GM19455 (cell line): ENCODE measurements around the gene C3orf33.

ENCODE experiments used
- ATAC-seq: cut with Tn5 transposase; IDR thresholded peaks from one replicate; pipeline ENCODE4 v1.9.1; 2021; ENCODE audit not compliant: unreplicated experiment

C3orf33 gene

GRCh38 chr3:155790272-155790925 lies 15.7 kb downstream of the C3orf33 start:
- ATAC-seq, result no peak

DNA sequence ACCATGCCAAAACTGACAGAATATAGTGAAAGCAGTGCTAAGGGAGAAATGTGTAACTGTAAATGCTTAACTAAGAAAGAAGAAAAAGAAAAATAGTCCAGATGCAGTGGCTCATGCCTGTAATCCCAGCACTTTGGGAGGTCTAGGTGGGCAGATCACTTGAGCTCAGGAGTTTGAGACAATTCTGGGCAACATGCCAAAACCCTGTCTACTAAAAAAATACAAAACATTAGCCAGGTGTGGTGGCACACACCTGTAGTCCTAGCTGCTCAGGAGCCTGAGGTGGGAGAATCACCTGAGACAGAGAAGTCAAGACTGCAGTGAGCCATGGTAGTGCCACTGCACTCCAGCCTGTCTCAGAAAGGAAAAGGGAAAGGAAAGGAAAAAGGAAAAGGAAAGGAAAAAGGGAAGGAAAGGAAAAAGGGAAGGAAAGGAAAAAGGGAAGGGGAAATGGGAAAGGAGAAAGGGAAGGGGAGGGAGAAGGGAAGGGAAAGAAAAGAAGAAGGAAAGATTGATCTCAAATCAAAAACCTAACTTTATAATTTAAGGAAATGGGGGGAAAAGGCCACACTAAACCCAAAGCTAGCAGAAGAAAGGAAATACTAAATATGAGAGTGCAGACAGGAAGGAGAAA lies 20.3 kb downstream of the C3orf33 start:
- no peak for ATAC-seq

- no peak for ATAC-seq
These were observed 23.6 kb downstream of the C3orf33 start for GRCh38 chr3:155782390-155782953.

GRCh38 chr3:155780291-155780690 lies 25.8 kb downstream of the C3orf33 start:
- ATAC-seq, result no peak

DNA sequence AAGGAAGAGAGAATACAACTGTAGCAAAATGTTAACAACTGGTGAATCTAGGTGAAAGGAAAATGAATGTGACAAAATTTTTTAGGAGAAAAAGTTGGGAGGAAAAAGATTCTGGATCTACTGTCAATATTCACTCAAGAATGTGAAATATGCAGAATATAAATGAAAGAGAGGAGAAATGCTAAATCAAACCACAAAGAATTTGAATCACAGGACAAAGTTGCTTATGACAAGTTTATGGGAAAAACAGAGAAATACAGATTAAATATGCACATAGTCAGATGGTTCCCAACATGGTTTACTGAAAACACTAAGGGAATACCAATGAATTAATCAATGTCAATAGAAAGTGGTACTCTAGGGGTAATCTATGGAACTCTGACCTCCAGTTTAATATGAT lies 27.6 kb downstream of the C3orf33 start:
- no peak for ATAC-seq

GRCh38 chr3:155772801-155773200 lies 33.3 kb downstream of the C3orf33 start:
- no peak for ATAC-seq

- ATAC-seq, result no peak
These were observed 35.0 kb downstream of the C3orf33 start for GRCh38 chr3:155771126-155771525.

GRCh38 chr3:155766206-155766605 lies 39.9 kb downstream of the C3orf33 start:
- ATAC-seq, result no peak

DNA sequence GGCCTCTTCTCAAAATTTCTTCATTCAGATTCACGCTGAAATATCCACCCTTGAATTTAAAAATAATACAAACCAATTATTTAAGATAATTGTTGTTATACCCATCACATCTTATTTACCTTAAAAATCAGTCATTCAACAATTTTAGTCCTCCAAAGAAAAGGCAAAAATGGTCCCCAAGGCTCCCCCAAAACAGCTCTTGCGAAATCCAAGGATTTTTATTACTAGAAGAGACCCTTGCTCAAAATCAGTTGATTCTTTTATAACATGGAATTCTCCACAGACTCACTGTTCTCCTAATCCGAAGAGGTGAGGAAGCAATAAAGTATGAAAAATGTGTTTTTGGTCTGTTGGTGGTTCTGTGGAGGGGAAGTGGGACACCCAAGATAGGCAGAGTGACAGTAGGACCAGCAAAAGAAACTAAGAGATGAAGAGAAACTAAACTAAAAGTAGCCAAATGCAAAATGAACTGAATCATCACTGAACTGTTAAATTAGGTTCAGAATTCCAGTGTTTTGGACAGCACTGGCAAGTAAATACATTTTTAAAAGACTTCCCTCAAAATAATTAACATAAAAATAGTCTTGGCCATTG lies 42.1 kb downstream of the C3orf33 start:
- ATAC-seq, result no peak

DNA sequence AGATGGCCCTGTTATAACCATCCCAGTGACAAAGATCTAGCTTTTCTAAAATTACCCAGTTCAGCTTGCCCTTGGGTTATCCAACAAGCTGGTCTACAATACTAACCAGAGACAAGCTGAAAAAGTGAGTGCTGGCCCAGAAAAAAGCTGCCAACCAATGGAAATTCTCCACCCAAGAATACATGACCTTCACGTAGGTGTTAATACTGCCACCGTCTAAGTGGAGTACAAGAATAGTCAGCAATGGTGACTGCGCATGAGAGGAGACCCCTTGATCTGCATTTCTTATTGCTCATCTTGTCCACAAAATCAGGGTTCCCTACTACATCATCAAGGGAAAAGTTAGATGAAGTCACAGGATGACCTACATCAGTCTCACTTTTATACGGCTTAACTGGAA lies 45.4 kb downstream of the C3orf33 start:
- no peak for ATAC-seq

GRCh38 chr3:155757577-155757976 lies 48.5 kb downstream of the C3orf33 start:
- no peak for ATAC-seq

DNA sequence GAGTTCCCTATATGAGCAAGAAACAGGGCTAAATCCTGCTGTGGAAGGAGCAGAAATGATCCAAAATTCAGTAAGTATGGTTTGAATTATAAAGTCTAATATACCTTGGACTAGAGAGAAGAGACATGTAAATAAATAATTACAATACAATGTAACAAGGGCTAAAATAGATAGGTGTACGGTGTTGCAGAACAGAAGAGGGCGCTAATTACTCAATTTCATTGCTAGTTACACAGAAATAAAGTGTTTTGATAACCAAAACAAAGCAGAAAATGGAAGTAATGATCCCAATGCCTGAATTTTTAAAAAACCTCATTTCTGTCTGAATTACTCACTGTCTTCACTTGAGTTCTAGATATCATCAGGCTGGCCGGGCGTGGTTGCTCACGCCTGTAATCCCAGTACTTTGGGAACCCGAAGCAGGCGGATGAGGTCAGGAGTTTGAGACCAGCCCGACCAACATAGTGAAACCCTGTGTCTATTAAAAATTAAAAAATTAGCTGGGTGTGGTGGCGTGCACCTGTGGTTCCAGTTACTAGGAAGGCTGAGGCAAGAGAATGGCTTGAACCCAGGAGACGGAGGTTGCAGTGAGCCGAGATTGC lies 52.9 kb downstream of the C3orf33 start:
- no peak for ATAC-seq

GRCh38 chr3:155748611-155749365 lies 57.3 kb downstream of the C3orf33 start:
- no peak for ATAC-seq

DNA sequence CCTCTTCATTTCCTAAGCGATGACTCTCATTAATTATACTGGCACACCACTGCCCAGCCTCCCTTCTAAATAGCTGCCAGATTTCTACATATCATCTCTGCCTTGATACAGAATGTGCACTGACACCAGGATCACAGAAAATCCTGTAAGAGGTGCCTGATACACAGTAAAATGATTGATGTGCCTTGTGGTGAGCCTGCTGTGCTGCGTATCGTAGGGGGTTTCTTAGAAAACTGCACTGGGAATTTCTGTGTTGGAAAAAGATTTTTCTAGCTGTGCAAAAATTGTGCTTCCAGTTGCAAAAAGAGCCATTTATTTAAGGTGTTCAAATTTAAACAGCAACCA lies 58.2 kb downstream of the C3orf33 start:
- ATAC-seq, result no peak

- ATAC-seq, result no peak
These were observed 58.7 kb downstream of the C3orf33 start for GRCh38 chr3:155747286-155747945.

- no peak for ATAC-seq
These were observed 59.4 kb downstream of the C3orf33 start for GRCh38 chr3:155746703-155747102.

DNA sequence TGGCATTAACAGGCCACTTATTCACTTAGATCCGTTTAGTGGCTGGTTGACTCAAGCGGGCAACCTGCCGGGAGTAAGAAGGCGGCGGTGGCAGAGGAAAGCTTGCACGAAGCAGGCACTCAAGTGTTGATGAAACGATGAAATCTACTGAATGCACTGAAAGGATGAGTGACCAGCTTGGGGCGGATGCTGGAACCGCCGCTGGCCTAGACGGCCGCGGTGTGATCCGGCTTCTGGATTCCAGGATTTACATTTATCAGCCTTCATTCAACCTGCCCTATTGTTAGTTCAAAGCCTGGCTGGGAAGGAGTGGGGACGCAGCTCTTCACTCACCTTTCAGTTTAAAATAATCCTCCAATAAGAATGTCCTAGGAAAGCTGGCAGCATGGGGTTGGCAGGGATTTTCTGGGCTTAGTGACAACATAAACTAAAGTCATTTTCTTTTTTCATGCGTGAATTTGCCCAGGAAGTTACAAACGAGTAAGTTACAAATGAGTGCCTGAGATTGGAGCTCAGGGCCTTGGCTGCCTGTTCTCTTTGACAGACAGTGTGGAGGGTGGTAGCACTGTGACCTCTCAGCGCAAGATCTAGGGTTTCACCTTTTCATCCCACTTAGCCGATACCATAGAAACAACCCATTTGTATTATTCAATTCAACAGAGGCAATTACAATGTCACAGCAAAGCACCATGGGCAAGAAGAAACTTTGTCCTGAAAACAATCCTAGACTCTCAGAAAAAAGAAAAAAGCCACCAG lies 60.1 kb downstream of the C3orf33 start:
- ATAC-seq, result no peak

DNA sequence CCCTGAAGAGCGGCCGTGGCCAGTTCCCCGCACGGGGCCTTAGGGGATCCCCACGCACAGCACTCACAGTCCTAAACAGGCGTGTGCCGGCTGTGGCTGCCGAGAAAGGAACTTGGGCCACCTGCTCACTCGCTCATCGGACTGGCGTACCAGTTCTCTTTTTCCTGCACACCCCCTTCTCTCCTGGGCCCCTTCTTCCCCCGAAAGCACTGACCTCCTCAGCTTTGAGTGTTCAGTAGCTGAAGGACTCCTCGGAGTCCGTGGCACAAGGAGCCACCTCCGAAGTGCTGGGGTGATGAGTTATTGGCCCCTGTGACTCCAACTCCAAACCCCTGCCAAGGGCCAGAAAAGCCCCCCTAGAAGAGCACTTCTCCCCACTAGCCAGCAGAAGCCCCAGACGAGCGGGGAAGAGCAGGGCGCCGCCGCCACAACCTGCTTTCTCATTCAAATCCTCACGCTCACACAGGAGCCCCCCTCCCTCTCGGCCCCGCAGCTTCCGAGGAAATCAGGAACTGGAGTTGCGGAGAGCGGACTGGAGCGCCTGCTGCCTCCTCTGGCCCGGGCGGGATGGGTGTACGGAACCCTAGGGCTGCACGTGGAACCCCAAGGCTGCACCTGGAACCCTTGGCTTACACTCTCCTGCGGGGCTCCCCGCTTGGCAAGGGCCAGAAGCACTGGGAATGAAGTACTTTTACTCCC lies 61.3 kb downstream of the C3orf33 start, which contains the start of gene PLCH1:
TSS of gene PLCH1 (minus strand) at position 446 of the 699 bp plus-strand sequence. CDS start 40,847 bp downstream, outside the sequence.
- peak; percentile 47 for ATAC-seq

- peak; percentile 43 for ATAC-seq
These were observed 62.0 kb downstream of the C3orf33 start for GRCh38 chr3:155744010-155744625.
